Lung (tissue), 12 donors: Measurements from ENCODE around the gene MAGI2. TPM values are rescaled to one million over a fixed set of nuclear protein-coding genes. Genes with fewer than 3 reads are reported as not detected.

Experiments
- ATAC-seq: fragments of 200-7000 bp; cut with Tn5 transposase; one replicate; pipeline ENCODE4 v1.9.1; 2020; ENCODE audit warnings: moderate number of reproducible peaks; ENCODE audit not compliant: insufficient read depth, low FRiP score
- DNase-seq, 3 donors: peaks; one replicate each; pipeline ENCODE4 v3.0.0-alpha.2; 2013 to 2017
- H3K27ac ChIP-seq, 2 donors: one replicate each; pipeline ENCODE4 v1.5.1; 2013; ENCODE audit warnings: mild to moderate bottlenecking in 2 of 2, moderate library complexity in 2 of 2, control low read depth in 1 of 2, inconsistent platforms in 1 of 2, low read depth in 1 of 2, low read length in 1 of 2
- H3K27me3 ChIP-seq, 3 donors: one replicate each; pipeline ENCODE4 v1.5.1; 2013; ENCODE audit warnings: low read length in 2 of 3; ENCODE audit not compliant: control insufficient read depth in 3 of 3, insufficient read depth in 3 of 3
- H3K36me3 ChIP-seq, 4 donors: one replicate each; pipeline ENCODE4 v1.5.1; 2013; ENCODE audit warnings: low read length in 4 of 4, mild to moderate bottlenecking in 1 of 4, moderate library complexity in 1 of 4; ENCODE audit not compliant: control insufficient read depth in 4 of 4, insufficient read depth in 4 of 4
- H3K4me1 ChIP-seq, 5 donors: one replicate each; pipeline ENCODE4 v1.5.1; 2013; ENCODE audit warnings: low read length in 5 of 5, mild to moderate bottlenecking in 2 of 5, moderate library complexity in 1 of 5; ENCODE audit not compliant: control insufficient read depth in 5 of 5, insufficient read depth in 5 of 5
- H3K4me3 ChIP-seq: one replicate; pipeline ENCODE4 v1.5.1; 2013; ENCODE audit warnings: mild to moderate bottlenecking, control low read depth, moderate library complexity
- H3K9ac ChIP-seq, 2 donors: one replicate each; pipeline ENCODE4 v1.5.1; 2013; ENCODE audit warnings: low read length in 2 of 2, control low read depth in 1 of 2; ENCODE audit not compliant: insufficient read depth in 1 of 2
- H3K9me3 ChIP-seq, 4 donors: one replicate each; pipeline ENCODE4 v1.5.1; 2013; ENCODE audit warnings: low read length in 3 of 4, mild to moderate bottlenecking in 1 of 4, moderate library complexity in 1 of 4; ENCODE audit not compliant: control insufficient read depth in 4 of 4, insufficient read depth in 3 of 4
- WGBS, 2 donors: extraction: QIAGEN DNeasy Blood & Tissue Kit; methylation state at CpG; one replicate each; pipeline ENCODE4 v1.1.7; 2013; 5-methylcytosine and 5-hydroxymethylcytosine counted together
- polyA plus RNA-seq, 2 donors: library from polyadenylated mRNA; stranded (reverse); fragments of 200-250 nt; gene quantifications; one replicate each; pipeline ENCODE4 v1.2.1, GENCODE V29; 2013
- total RNA-seq, 2 donors: library from RNA; depleted of rRNA in 1 of 2; stranded (reverse); fragments of >200 nt in 1 of 2; gene quantifications; one replicate each; pipeline ENCODE4 v1.2.1, GENCODE V29; 2014 to 2021
- TF ChIP-seq, protein P1 (sequence below): IDR thresholded peaks from 2 replicates; pipeline ENCODE4 v1.5.1; 2012; ENCODE audit warnings: mild to moderate bottlenecking; ENCODE audit errors: control extremely low read depth, extremely low read depth
- donor health status: control.
- donor health status: control.
- donor health status: Bipolar disorder and iron deficiency.
- donor health status: healthy.
- donor health status: DM: yes; HTN: yes; CAD: no.

Gene MAGI2
- total and polyA plus RNA-seq, 4 donors = 0.94 to 18.0 (median 5.3) TPM

DNA sequence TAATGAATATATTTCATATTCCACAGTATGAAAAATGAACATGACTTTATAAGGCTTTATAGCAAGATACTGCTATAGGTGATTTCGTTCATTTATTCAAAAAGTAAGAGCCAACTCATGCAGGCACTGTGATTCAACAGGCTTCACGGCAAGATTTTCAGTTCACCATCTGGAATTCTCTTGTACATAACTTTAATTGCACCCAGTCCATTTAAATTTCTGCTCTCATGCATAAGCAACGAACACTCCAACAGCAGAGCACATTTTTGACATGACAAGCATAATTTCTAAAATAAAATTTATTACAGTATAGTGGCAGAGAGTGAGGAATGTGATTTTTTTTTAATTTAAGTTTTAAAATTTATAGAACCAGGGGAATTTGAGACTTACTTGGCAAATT, 1218.8 kb downstream of the MAGI2 start:
- 79 to 81% methylated on average over 3 of the region's 3 CpGs for WGBS, 2 donors
- Histone ChIP-seq H3K9me3 (no peaks in the 10 kb centered on the region), H3K36me3 (no peaks in the 10 kb centered on the region), H3K4me1 (no peaks in the 10 kb centered on the region), H3K27ac (no peak overlapping the region), H3K27me3 (no peaks in the 10 kb centered on the region), H3K4me3 (no peak overlapping the region), H3K9ac (no peak overlapping the region)
- no peak for ATAC-seq
- TF ChIP-seq, protein P1, sequence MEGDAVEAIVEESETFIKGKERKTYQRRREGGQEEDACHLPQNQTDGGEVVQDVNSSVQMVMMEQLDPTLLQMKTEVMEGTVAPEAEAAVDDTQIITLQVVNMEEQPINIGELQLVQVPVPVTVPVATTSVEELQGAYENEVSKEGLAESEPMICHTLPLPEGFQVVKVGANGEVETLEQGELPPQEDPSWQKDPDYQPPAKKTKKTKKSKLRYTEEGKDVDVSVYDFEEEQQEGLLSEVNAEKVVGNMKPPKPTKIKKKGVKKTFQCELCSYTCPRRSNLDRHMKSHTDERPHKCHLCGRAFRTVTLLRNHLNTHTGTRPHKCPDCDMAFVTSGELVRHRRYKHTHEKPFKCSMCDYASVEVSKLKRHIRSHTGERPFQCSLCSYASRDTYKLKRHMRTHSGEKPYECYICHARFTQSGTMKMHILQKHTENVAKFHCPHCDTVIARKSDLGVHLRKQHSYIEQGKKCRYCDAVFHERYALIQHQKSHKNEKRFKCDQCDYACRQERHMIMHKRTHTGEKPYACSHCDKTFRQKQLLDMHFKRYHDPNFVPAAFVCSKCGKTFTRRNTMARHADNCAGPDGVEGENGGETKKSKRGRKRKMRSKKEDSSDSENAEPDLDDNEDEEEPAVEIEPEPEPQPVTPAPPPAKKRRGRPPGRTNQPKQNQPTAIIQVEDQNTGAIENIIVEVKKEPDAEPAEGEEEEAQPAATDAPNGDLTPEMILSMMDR = no peak
- DNase-seq = no peak

DNA sequence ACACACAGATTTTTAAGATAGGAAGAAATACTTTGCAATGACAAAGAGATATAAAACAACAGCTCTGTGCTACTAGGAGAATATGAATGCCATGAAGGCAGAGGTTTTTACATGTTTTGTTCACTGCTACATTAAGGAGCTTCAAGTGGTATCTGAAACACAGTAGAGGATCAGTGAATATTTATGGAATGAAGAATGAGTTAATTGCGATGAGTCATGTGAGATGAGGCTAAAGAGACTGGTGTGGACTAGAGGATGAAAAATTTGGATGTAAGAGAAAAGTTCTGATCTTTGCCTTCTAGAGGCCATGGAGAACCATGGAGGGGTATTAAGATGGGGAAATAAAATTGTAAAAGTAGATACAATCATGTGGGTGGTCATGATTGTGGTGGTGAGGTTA, 1220.7 kb downstream of the MAGI2 start:
- TF ChIP-seq, protein P1 = no peak
- no peaks in the 10 kb centered on the region for H3K36me3 ChIP-seq
- H3K4me3 ChIP-seq = no peak overlapping the region
- 95 to 96% methylated on average over 1 of the region's 1 CpG for WGBS, 2 donors
- H3K27ac ChIP-seq = no peak overlapping the region
- ATAC-seq = no peak
- no peak overlapping the region for H3K9ac ChIP-seq
- DNase-seq = no peak
- no peaks in the 10 kb centered on the region for H3K9me3 ChIP-seq
- no peaks in the 10 kb centered on the region for H3K4me1 ChIP-seq
- H3K27me3 ChIP-seq = no peaks in the 10 kb centered on the region

- no peak overlapping the region for H3K4me3 ChIP-seq
- H3K9ac ChIP-seq = no peak overlapping the region
- H3K9me3 ChIP-seq = no peaks in the 10 kb centered on the region
- TF ChIP-seq, protein P1 = no peak
- DNase-seq (peak; percentile 27 to 59 (median 37)), ATAC-seq (no peak)
- H3K36me3 ChIP-seq = no peaks in the 10 kb centered on the region
- peaks cover 3 to 16% (median 4%) of the 10 kb centered on the region in 5 donors for H3K4me1 ChIP-seq
- WGBS, 2 donors = 49 to 63% methylated on average over 9 of the region's 9 CpGs
- no peak overlapping the region for H3K27ac ChIP-seq
- no peaks in the 10 kb centered on the region for H3K27me3 ChIP-seq
Observed at GRCh38 chr7:78226059-78226719, 1227.3 kb downstream of the MAGI2 start.

GRCh38 chr7:78225534-78225933, 1227.9 kb downstream of the MAGI2 start:
- H3K4me1 ChIP-seq = peaks cover 3 to 16% (median 4%) of the 10 kb centered on the region in 5 donors
- H3K36me3 ChIP-seq = no peaks in the 10 kb centered on the region
- H3K27me3 ChIP-seq = no peaks in the 10 kb centered on the region
- DNase-seq (peak; percentile 18 to 52 (median 51)), ATAC-seq (no peak)
- no peaks in the 10 kb centered on the region for H3K9me3 ChIP-seq
- no peak overlapping the region for H3K9ac ChIP-seq
- no peak overlapping the region for H3K4me3 ChIP-seq
- H3K27ac ChIP-seq = no peak overlapping the region
- TF ChIP-seq, protein P1 = no peak
- 53 to 83% methylated on average over 4 of the region's 4 CpGs for WGBS, 2 donors
